NOMO-1 treated with DMSO at 0.1 percent for 48 hours (cell line): ENCODE data around the gene KIZ.

Experiments used
- DNase-seq: peaks from one replicate; lab custom pipeline; 2025; ENCODE audit not compliant: unreplicated experiment; lab: John Stamatoyannopoulos, UW

Gene KIZ

GRCh38 chr20:21258411-21258810 lies 132.5 kb downstream of the KIZ start:
- DNase-seq, result no peak

GRCh38 chr20:21259346-21259745 lies 133.5 kb downstream of the KIZ start:
- DNase-seq, result no peak

GRCh38 chr20:21262812-21263211 lies 136.9 kb downstream of the KIZ start:
- no peak for DNase-seq

- no peak for DNase-seq
These were observed 139.6 kb downstream of the KIZ start for GRCh38 chr20:21265261-21266190.

- DNase-seq, result no peak
These were observed 140.3 kb downstream of the KIZ start for GRCh38 chr20:21266191-21266536.

- DNase-seq, result no peak
These were observed 143.9 kb downstream of the KIZ start for GRCh38 chr20:21269772-21270171.

GRCh38 chr20:21270806-21271205 lies 144.9 kb downstream of the KIZ start:
- DNase-seq, result no peak

GRCh38 chr20:21272279-21272678 lies 146.4 kb downstream of the KIZ start:
- DNase-seq, result no peak

GRCh38 chr20:21272679-21273078 lies 146.8 kb downstream of the KIZ start:
- DNase-seq, result no peak

- no peak for DNase-seq
These were observed 148.0 kb downstream of the KIZ start for GRCh38 chr20:21273755-21274386.

GRCh38 chr20:21278829-21279228 lies 152.9 kb downstream of the KIZ start:
- DNase-seq, result no peak

GRCh38 chr20:21279706-21280521 lies 154.0 kb downstream of the KIZ start:
- no peak for DNase-seq

GRCh38 chr20:21280522-21281016 lies 154.7 kb downstream of the KIZ start:
- DNase-seq, result no peak

GRCh38 chr20:21286775-21287174 lies 160.9 kb downstream of the KIZ start:
- DNase-seq, result no peak

- DNase-seq, result no peak
These were observed 162.9 kb downstream of the KIZ start for GRCh38 chr20:21288587-21289370.

- no peak for DNase-seq
These were observed 163.8 kb downstream of the KIZ start for GRCh38 chr20:21289651-21290050.

- DNase-seq, result no peak
These were observed 165.1 kb downstream of the KIZ start for GRCh38 chr20:21291026-21291425.

- DNase-seq, result no peak
These were observed 168.9 kb downstream of the KIZ start for GRCh38 chr20:21294755-21295154.
